Lower leg skin (tissue), 4 donors: Measurements from ENCODE around the gene SPIRE2. TPM values are rescaled to one million over a fixed set of nuclear protein-coding genes. Genes with fewer than 3 reads are reported as not detected.

Experiments used
- DNase-seq, 2 donors: peaks; one replicate each; pipeline ENCODE4 v3.0.0-alpha.2; 2019; ENCODE audit warnings: low spot score in 2 of 2
- H3K4me3 ChIP-seq: fragments of 200-600 bp; sonication (generic); 2 replicates; pipeline ENCODE4 v1.5.1; 2017; ENCODE audit warnings: mild to moderate bottlenecking, low read depth; ENCODE audit not compliant: poor library complexity, severe bottlenecking
- CTCF ChIP-seq, 3 donors: fragments of 450-650 bp; IDR thresholded peaks; one replicate each; pipeline ENCODE4 v1.5.1; 2016; ENCODE audit warnings: antibody characterized with exemption in 3 of 3, mild to moderate bottlenecking in 3 of 3, moderate library complexity in 2 of 3
- POLR2A ChIP-seq, 2 donors: fragments of 450-650 bp; IDR thresholded peaks; one replicate each; pipeline ENCODE4 v1.6.1; 2016 to 2017; ENCODE audit warnings: antibody characterized with exemption in 2 of 2, mild to moderate bottlenecking in 1 of 2, moderate library complexity in 1 of 2
- WGBS, 2 donors: methylation state at CpG; one replicate each; pipeline ENCODE4 v1.1.5; 2018; 5-methylcytosine and 5-hydroxymethylcytosine counted together
- intact Hi-C: fragments of 100-400 bp; cut with DNase I; formaldehyde crosslinking; loops from one replicate; pipeline ENCODE4 v1.15.0; 2023; ENCODE audit warnings: low total_unique reads
- total RNA-seq, 4 donors: library from RNA; depleted of rRNA; stranded (reverse); fragments of >200 nt; gene quantifications; one replicate each; pipeline ENCODE4 v1.1.0, GENCODE V29; 2016

The SPIRE2 gene
- total RNA-seq, 4 donors from 2014 or later = 2.0 to 5.9 (median 3.9) TPM

- DNase-seq = no peak
- no peak for TF ChIP-seq CTCF (IDR thresholded peaks at IDR 0.05)
- TF ChIP-seq POLR2A (IDR thresholded peaks at IDR 0.05) = no peak
- no peak overlapping the region for H3K4me3 ChIP-seq
- 64 to 65% methylated on average over 18 of the region's 18 CpGs for WGBS, 2 donors
- intact Hi-C loops = no loop called here
These were observed 52.4 kb downstream of the SPIRE2 start for GRCh38 chr16:89880477-89881367.

- 68 to 70% methylated on average over 6 of the region's 6 CpGs for WGBS, 2 donors
- no peak overlapping the region for H3K4me3 ChIP-seq
- TF ChIP-seq POLR2A (IDR thresholded peaks at IDR 0.05) (no peak), CTCF (IDR thresholded peaks at IDR 0.05) (no peak)
These were observed 53.1 kb downstream of the SPIRE2 start for GRCh38 chr16:89881368-89881730.

GRCh38 chr16:89883346-89884040 is 55.2 kb downstream of the SPIRE2 start:
- DNase-seq = no peak
- H3K4me3 ChIP-seq = no peak overlapping the region
- WGBS, 2 donors = 93 to 95% methylated on average over 28 of the region's 28 CpGs
- intact Hi-C loops = no loop called here
- TF ChIP-seq POLR2A (IDR thresholded peaks at IDR 0.05) (no peak), CTCF (IDR thresholded peaks at IDR 0.05) (no peak)

More at GRCh38 chr16:89881368-89881730, 53.1 kb downstream of the SPIRE2 start:
- no peak for DNase-seq
- intact Hi-C loops = no loop called here

GRCh38 chr16:89884041-89884421 is 55.8 kb downstream of the SPIRE2 start:
- no peak for DNase-seq
- H3K4me3 ChIP-seq = no peak overlapping the region
- TF ChIP-seq CTCF (IDR thresholded peaks at IDR 0.05) (no peak), POLR2A (IDR thresholded peaks at IDR 0.05) (no peak)
- intact Hi-C loops = no loop called here
- WGBS, 2 donors = 95 to 98% methylated on average over 8 of the region's 8 CpGs

GRCh38 chr16:89887243-89887642 is 59.0 kb downstream of the SPIRE2 start:
- DNase-seq = no peak
- no peak for TF ChIP-seq CTCF (IDR thresholded peaks at IDR 0.05)
- no peak for TF ChIP-seq POLR2A (IDR thresholded peaks at IDR 0.05)
- H3K4me3 ChIP-seq = no peak overlapping the region
- WGBS, 2 donors = 96% methylated on average over 14 of the region's 14 CpGs
- intact Hi-C loops = no loop called here
